IPS DF 19.7 (cell line): ENCODE measurements around the gene SMYD5.
"Not testable (repeated sequence)": the region's sequence is repeated elsewhere in the genome, so short reads cannot be mapped to it uniquely, and the experiment has no call there.

ENCODE experiments used
- DNase-seq: peaks from one replicate; pipeline ENCODE4 v3.0.0-alpha.2; 2013; ENCODE audit warnings: low read depth, low spot score

Gene SMYD5

GRCh38 chr2:73214120-73215035, at the start of gene SMYD5:
SMYD5 (plus strand) TSS chr2:73214245; CDS start chr2:73214267, 22 bp downstream.
- no peak for DNase-seq

DNA sequence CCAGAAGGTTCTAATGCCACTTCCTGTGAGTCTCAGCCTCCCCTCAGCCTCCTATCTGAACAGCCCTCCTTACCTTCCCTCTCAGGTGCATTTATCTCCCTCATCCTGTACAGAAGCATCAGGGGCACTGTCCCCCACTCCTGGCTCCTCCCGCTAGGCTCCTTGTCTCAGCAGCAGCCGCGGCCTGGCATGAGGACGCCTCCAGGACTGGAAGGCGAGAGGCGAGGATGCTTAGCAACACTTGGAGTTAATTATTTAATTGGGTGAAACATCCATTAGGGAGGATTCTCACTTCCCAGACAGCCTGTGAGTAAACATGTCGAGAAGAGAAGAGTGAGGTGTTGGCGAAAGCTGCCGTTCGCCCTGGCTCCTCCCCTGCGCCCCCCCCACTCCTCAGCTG, 48.1 kb upstream of the SMYD5 start:
- DNase-seq: not testable (repeated sequence)

DNA sequence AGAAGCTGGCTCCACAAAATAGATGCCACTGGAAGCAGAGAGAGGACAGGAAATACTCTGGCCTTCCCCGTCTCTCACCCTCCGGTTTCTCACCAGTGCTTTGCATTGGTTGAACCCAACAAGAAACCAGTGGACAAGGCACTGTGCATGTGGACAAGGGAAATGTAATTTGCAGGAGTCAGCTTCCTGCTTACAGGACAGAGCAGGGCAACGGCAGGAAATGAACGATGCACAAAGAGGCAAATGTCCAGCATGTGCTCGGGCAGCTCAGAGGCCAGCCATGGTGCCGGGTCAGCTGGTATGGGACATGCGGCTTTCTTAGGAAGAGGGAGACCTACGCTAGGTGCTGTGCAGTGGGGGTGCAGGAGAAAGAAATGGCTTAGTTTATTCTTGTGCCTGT, 47.2 kb upstream of the SMYD5 start:
- DNase-seq: not testable (repeated sequence)

DNA sequence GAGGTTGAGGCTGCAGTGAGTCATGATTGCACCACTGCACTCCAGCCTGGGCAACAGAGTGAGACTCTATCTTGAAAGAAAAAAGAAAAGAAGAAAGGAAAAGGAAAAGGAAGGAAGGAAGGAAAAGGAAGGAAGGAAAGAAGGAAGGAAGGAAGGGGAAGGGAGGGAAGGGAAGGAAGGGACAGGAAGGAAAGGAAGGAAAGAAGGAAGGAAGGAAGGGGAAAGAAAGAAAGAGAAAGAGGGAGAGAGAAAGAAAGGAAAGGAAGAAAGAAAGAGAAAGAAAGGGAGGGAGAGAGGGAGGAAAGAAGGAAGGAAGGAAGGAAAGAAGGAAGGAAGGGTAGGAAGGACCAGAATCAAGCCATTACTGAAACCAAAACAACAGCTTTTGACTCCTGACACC, 45.7 kb upstream of the SMYD5 start:
- DNase-seq: not testable (repeated sequence)

DNA sequence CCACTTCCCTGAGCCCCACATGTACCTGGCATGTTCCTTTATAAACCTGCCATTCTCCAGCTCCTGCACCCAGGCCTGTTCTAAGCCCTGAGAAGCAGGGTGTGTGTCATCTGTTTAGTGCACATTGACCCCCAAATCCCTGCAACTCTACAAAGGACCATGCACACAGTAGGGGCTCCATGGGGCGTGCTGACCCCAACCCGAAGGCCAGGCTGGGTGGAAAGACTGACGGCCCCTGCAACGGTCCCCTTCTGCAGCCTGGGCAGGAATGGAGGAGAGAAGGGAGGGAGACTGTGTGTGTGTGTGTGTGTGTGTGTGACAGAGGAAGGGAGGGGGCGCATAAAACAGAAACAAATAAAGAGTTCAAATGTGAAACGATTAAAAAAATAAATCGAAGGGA, 43.7 kb upstream of the SMYD5 start:
- DNase-seq: not testable (repeated sequence)

DNA sequence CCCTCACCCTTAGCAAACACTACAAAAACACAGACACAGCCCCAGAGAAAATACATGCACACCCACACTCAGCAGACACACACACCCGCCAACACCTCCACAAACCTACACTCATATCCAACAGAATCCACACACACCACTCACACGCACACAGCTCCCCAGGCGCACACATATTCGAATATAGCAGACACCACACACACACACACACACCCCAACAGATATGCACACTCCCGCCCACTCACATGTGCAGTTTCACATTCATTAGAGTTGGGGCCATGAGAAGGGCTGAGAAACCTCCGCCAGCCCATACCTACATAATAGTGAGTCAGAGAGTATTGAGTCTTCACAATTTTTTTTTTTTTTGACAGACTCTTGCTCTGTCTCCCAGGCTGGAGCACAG, 41.1 kb upstream of the SMYD5 start:
- DNase-seq: no peak

DNA sequence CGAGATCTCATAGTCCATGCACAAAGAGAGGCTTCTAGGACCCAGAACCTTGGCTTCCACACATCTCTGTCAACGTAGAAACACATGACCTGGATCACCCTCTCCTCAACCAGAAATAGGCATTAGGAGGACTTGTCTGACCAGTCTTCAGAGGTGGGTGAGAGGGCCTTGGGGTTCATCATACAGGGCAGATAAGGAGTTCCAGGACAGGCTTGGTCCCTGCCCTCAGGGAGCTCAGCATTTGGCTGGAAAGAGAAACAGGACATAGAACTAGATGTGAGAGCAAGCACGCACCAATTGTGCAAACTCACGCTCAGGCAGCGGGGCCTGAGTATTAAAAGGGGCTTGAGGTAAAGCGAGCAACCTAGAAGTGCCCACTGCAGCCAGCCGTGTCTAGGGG, 40.3 kb upstream of the SMYD5 start:
- DNase-seq: no peak

DNA sequence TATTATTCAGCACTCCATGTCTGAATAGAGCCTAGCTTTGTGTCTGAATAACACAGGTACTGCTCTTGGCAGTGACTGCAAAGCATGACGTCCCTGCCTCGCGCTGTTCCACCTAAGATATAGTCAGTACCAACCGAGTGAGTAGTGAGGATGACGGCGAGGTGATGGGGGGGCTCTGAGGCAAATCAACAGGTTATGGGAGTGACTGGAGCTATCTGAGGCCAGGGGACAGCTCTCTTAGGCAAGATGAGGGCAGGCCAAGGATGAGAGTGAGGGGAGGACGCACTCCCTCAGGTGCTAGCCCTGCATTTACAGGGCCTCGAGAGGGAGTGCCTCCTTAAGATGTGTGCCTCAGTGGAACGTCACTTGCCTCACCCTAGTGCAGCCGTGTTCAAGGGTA, 39.8 kb upstream of the SMYD5 start:
- DNase-seq: no peak

GRCh38 chr2:73174941-73175662, 38.9 kb upstream of the SMYD5 start:
- no peak for DNase-seq

- DNase-seq: no peak
These were observed 38.3 kb upstream of the SMYD5 start for GRCh38 chr2:73175663-73176204.

DNA sequence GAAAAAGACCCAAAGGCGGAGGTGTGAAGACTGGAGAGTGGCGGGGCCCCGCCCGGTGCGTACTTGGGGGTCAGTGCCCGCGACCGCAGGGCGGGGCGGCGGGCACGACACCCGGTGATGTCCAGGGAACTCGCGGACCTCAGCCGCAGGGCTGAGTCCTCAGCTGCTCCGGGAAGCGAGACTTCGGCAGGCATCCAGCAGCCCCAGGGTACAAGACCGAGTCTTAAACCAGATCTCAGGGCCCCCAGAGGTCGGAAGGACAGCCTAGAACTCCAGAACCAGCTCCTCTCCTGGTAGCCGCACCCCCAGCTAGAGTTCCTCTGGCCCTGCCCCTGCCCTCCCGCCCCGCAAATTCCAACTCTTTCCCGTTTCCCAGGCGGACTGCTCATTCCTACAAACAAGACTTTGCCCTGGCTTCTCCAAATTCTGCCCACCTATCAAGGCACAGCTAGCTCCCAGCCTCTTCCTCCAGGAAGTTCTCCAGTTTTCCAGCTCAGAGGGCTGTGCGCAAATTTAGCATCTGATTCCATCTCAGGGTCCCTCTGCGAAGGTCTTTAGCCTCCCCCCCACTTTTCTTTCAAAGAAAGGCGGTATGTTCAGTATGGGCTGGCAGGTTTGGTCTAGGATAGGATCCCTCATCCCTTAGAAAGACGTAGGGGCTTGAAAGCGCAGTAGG, 37.7 kb upstream of the SMYD5 start:
- DNase-seq: no peak

DNA sequence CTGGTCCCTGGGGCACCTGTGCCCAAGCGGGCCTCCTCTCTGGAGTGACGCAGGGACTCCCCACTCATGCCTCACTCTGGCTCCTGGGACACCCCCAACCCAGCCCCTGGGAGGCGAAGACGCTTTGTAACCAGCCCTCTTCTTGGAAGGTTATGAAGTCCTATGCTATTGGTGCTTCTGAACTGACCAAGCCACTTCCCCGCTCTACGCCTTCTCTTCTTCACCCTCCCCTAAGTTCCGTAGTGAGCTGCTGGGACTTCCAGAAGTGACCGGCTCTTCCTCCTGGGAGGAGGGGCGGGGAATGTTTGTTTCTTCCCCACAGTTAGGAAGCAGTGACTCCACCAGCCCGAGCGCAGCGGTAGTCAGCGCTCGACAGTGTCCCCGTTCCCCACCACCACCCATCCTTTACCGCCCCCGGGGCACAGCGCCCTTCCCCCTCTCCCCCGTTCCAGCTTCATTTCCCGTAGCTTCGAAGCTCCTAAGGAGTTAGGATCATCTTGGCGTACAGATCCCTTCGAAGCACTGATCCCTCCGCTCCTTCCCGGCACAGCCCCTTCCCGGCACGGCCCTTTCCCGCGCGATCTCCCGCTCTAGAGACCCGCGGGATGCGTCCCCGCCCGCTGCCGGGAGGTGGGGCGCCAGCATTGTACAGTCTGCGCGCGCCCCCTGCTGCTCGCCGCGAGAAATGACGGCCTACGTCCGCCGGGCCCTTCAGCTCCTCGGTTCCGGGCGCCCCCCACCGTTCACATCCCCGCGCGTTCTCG, 37.0 kb upstream of the SMYD5 start:
- no peak for DNase-seq

- DNase-seq: no peak
These were observed 36.3 kb upstream of the SMYD5 start for GRCh38 chr2:73177645-73178255.

- no peak for DNase-seq
These were observed 28.1 kb upstream of the SMYD5 start for GRCh38 chr2:73185965-73186364.

DNA sequence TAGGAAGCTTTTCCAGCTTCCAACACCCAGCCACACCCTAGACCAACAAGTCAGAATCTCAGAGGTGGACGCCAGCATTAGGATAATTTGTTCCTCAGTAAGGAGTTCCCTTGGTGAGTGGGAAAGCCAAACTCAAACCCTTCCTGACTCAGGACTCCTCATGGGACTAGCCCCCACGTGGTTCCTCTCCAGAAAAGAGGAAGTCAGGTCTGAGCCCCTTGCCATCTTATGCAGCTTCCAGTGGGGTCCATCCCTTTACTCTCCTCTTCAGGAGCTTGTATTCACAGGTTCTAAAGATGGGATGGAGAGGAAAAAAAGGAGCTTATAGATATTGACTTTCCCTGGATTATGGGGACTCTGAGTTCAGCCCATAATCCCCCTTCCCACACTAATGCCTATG, 26.5 kb upstream of the SMYD5 start:
- DNase-seq: no peak

DNA sequence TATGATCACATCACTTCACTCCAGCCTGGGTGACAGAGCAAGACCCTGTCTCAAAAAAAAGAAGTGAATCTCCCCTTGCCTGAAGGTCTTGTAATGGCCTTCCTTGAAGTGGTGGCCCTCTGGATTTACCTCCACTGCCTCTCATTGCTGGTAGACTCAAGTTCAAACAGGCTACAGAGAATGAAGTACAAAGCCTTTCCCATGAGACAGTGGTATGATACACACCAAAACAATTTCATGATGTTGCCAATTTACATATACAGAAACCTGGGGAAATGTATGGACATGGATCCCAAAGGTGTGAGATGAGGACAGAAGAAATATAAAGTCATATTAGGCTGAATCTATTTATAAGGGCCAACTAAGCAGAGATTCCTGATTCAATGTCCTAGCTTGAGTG, 16.5 kb upstream of the SMYD5 start:
- DNase-seq: no peak

DNA sequence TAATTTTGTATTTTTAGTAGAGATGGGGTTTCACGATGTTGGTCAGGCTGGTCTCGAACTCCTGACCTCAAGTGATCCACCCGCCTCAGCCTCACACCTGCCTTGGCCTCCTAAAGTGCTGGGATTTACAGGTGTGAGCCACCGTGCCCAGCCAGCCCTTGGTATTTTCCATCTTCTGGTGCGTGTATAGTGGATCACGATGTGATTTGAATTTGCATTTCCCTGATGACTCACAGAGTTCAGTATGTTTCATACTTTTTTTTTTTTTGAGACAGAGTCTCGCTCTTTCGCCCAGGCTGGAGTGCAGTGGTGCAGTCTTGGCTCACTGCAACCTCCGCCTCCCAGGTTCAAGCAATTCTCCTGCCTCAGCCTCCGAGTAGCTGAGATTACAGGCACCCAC, 13.8 kb upstream of the SMYD5 start:
- DNase-seq: not testable (repeated sequence)

DNA sequence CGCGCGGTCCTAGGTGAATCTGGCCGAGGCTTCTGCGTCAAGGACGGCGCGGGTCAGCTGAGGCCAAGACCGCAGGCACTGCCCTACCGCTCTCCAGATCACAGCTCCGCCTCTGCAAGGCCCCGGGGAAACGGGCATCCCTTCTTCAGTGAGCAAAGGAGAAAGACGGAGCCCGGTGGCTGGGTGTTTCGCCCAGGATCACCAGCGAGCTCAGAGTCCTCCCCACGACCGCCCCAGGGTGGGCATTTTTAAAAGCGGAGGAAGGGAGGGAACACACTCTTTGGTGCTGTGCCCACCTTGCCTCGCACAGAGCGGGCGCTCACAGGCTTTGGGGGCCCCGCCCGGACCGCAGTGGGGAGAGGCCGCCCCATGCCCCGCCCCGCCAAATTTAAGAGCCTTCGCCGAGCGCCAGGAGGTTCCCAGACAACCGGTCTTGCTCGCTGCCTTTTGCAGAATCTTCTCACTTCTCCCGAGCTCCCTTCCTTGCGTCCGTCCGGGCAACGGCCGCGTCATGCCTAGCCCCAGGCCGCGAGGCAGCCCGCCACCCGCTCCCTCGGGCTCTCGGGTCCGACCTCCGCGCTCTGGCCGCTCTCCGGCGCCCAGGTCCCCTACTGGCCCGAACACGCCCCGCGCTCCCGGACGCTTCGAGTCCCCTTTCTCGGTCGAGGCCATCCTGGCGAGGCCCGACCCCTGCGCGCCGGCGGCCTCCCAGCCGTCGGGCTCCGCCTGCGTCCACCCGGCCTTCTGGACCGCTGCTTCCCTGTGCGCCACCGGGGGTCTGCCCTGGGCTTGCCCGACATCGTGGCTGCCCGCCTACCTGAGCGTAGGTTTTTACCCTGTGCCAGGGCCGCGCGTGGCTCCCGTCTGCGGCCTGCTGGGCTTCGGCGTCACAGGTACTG, 11.6 kb upstream of the SMYD5 start, which contains the start of gene NOTO:
Gene NOTO (plus strand): TSS at position 419 of the 899 bp plus-strand sequence. CDS start 93 bp downstream, at position 512.
- DNase-seq: no peak

- DNase-seq: no peak
These were observed 10.9 kb upstream of the SMYD5 start for GRCh38 chr2:73203055-73203681.
